KG1 (cell line): ENCODE results near the gene KRT82.

Experiments used
- DNase-seq: peaks from one replicate; lab custom pipeline; 2025; lab: John Stamatoyannopoulos, UW

KRT82 gene

DNA sequence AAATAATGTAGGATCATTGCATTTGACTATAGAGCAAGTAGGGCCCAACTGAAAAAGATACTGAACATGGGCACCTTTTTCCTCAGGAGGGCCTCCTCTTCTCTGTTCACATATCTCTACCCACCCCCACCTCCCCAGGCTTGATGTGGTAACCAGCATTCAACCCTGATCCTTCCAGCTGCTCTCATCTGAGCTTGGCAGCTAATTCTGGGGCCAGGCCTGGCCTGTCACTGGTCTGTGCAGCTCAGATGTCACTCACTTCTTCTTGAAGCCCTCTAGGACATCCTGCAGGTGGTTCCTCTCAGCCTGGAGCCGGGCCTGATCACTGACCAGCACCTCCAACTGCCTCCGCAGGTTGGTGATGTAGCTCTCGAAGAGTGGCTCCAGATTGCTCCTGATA lies 22.8 kb downstream of the KRT82 start:
- no peak for DNase-seq

DNA sequence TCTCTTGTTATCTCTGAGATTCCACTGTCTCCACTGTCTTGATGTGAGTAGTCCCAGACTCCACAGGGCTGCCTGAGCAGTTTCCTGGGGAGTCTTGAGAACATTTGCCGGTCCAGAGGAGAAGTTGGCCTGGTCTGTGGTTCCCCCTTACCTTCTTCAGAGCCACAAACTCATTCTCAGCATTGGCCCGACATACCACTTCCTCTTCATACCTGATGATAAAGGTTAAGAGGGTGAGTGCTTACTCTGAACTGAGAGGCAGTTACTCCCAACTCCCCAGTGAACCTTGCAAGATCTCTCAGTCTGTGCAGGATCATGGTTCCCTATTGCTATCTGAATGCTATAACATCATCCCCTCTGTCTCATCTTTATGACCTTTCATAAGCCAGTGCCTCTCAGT lies 23.3 kb downstream of the KRT82 start:
- no peak for DNase-seq

DNA sequence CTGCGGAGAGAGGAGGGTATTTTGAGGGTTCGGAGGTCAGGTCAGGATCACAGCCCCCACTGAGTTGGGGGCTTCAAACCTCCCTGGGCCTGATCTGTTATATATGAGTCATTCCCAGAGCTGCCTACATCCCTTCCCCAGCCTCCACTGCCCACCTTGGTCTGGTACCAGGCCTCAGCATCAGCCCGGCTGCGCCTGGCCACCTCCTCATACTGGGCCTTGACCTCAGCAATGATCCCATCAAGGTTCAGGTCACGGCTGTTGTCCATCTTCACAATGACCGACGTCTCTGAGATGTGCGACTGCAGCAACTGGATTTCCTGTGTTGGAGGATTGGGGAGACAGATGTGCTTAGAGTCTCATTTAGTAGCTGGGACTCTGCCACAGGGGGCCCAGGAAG lies 24.9 kb downstream of the KRT82 start:
- DNase-seq: no peak

DNA sequence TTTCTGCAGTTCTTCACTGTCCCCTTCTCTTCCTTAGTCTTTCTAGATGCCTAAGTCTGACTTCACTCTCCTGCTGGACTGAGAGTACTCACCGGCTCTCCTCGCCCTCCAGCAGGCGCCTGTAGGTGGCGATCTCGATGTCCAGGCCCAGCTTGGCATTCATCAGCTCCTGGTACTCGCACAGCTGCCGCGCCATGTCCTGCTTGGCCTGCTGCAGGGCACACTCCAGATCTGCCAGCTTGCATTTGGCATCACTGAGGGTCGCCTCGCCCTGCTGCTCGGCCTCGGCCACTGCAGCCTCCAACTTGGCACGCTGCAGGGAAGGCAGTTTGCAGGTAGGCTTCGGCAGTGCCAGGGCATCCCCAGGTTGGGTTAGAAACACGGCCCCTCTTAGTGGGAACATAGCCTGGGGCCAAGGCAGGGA lies 25.9 kb downstream of the KRT82 start:
- no peak for DNase-seq

DNA sequence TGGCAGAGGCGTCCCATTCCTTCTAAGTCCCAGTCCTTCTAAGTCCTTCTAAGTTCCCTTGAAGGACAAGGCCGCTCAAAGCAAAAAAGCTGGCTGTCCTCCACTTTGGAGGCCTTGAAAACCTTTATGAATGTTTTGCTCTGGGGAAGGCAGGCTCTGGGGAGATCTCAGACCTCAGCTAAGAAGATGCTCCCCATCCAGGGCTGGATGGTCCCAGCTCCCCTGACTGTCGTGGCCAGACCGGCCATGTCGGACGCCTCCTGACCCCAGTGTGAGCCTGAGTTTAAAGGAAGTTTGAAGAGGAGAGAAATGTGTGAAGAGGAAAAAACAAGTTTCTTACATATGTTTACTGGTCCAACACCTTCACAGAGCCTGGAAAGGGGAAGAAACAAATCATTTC lies 26.6 kb downstream of the KRT82 start:
- DNase-seq: no peak

DNA sequence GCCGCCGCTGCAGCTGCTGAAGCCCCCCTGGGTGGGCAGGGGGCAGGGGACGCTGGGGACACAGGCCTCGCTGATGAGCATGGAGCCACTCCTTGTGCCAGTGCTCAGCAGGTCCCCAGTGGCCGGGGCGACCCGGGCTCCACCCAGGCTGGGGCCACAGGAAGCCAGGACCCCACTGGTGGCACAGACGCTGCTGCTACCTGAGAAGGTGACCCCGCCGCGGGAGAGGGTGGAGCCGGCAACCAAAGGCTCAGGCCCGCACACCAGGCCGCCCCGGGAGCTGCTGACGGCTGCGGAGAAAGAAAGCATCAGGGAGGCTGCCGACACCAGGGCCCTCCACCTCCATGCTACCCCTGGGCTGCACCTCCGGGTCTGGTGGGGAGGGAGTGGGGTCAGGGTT lies 28.0 kb downstream of the KRT82 start:
- no peak for DNase-seq

DNA sequence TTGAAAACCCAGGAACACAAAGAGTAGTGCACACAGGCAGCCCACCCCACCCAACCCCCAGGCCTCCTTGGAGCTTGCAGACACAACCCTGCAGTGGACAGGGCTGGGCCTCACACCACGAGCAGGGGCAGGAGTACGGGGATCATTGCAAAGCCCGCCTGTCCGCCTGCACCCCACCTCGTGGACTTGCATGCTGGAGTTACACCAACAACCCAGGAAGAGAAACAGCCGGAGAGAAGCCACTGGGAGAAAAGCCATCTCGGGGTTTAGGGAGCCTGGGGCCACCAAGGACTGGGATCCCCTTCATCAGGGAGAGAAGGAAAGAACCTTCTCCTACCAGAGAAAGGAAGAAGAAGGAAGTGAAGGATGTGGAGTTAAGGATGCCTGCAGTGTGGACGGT lies 28.9 kb downstream of the KRT82 start:
- DNase-seq: no peak

DNA sequence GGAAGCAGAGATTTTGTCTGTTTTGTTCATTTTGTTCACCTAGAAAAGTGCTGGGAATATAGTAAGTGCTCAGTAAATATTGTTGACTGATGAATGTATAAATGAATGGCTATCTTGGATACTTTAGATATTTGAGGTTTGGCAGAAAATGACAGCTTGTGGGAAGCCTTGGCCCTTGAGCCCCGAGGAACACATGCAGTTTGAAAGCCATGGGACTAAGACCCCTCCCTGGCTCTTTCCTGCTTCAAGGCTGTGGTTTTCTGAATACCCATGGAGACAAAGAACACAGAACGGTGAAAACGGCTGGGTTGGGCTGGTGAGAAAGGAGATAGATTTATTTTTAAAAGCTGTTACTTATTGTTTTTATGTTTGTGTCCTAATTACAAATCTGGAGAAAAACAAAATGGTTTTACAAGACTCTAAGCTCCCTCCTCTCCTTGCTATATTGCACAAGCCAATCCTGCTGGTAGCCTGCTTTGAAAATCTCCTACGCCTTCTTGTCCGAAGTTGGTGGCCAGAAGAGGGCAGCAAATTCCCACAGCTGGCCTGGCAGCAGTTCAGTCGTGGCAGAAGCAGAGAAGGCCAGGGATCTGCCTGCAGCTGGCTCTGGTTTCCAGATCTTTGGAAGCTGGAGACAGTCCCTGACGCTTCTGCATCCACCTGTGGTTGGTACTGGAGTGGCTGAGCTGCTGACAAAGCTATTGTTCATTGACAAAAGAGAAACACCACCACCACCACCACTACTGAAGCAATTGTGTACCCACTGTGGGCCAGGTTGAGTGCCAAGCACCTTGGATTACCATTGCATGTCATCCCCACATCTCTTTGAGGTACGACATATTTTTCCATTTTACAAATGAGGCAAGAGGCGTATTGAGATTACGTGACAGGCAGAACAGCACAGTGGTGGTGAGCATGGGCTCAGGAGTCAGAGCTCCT lies 33.6 kb downstream of the KRT82 start:
- no peak for DNase-seq

DNA sequence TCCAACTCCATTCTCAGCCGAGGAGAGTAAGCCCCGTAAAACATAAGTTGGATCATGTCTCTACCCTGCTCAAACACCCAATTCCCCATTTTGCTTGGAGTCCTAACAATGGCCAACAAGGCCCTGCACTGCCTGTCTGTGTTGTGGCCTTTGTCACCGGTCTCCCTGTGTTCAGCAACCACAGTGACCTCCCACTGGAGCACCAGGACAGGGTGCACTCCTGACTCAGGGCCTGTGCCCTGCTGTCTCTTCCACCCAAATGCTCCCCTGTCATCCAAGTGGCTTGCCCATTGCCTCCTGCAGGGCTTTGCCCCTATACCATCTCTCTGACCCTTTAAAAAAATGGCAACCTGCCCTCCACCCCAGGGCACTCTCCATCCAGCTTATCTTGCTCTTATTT lies 34.4 kb downstream of the KRT82 start:
- no peak for DNase-seq

DNA sequence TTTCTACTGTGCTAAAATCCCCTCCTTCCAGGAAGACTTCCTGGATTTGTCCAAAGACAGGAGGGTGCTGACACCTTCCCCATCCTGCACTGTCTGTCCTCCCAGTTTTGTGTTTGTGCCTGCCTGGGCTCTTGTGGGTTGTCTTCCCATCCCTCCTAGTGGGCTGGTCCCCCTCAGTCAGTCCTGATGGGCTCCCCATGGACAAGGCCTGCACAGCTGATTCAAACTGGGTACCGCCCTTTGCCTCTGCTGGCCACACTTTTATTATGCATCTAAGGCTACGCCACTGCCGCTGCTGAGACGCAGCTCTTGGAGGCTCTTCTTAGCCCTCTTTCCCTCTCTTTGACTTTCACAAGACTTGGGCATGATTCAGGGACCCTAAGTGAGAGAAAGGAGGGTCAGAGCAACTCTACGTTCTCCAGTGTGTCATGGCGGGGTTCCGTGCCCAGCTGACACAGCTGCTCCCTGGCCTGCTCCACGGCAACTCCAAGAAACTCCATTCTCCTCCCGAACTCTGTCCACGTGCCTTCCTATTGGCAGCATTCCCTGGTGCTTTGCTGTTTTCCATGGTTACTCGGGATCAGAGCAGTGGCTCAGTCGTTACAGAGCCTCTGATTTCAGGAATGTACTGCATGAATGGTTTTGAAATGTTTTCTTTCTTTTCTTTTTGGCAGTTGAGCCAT lies 35.1 kb downstream of the KRT82 start:
- DNase-seq: no peak

DNA sequence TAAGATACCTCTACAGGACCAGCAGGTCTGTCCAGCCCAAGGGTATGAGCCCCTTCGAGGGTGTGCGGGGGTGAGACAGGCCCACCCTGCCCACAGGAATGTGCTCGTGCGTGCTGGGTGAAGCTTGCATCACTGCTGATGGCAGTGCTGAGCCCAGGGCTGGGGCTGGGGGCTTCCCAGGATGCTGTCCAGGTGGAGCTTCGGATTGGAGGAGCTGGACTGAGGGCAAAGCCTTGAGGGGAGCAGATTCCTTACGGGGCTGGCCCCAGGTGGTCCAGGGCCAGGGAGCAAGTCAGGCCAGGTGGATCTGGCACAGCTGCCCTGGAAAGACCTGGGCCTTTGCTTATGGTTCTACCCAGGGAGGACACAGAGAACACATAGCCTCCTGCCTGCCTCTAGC lies 36.3 kb downstream of the KRT82 start:
- no peak for DNase-seq

DNA sequence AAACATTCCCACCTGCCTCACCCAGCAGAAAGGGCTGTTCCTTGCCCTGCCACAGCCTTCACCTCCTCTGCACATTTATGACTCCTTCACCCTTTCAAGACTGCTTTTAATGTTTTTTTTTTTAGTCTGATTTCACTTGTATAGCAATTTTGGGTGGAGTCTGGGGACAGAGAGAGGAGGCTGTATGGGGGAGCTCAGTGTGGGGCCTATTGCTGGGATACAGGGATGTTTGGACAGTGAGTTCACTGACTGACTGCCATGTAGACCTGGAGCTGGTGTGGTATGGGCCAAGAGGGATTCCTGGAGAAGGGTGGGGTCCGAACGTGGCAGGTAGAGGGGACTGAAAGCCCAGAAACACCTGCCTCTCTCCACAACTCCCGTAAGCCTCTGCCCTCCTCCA lies 36.9 kb downstream of the KRT82 start:
- DNase-seq: no peak

DNA sequence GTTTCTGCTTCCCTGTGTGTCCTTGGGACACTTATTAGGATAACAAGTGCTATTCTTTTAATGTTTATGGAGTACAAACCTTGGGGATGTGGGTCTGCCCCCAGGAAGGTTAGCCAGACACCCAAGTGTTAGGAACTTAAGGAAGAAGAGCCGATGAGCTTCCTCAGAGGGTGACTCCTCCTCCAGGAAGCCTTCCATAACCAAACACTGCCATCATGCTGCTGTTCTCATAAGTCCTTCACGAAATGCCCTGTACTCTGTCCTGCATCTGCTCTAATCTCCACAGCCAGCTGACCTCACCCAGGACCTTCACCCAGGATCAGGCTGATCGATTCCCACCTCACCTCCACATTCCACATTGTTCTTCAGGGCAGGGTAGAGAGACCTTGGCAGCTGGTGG lies 37.6 kb downstream of the KRT82 start:
- no peak for DNase-seq

DNA sequence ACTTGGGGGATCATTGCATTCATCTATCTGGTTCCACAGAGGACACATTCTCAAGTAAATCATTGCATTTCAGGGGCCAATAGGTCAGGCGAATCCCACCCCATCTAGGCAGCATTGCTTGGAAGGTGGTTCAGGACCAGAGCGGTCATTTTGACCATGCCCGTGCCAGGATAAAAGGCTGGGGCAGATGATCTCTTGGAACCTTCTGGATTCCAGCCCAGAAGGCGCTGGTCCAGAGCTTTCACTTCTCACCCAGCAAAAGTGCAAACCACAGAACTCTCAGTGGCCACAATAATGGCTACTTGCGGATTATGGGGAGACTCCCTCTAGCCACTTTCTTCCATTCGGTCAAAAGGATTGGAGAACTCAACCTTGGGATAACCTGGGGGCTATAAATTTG lies 38.3 kb downstream of the KRT82 start:
- no peak for DNase-seq

DNA sequence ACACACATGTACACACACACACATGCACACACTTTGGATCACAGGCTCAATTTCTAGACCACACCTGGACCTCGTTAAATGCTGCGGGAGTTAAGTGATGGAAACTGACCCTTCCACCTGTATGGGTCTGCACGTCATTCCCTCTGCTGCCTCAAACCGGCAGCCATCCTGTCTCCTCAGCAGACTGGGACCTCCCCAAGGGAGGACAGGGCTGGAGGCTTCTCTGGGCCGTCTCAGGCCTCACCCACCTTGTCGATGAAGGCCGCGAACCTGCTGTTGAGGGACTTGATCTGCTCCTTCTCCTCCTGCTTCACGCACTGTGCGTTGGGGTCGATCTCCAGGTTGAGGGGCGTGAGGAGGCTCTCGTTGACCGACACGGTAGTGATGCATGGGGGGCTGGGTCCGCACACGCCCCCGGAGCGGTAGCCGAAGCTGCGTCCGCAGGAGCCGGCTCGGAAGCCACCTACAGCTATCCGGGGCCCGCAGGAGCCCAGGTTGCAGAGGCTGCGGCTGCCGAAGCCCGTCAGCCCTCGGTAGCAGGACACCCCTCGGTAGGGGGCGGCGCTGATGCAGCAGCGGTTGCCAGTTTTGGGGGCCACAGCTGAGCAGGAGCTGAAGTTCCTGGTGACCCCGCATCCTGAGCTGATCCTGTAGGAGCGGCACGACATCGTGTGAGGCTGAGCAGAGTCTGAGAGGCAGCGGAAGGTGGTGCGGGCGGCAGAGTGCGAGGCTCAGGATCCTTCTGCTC lies 39.2 kb downstream of the KRT82 start, which contains the start of gene KRT85:
Gene KRT85 (minus strand): TSS at position 744 of the 748 bp plus-strand sequence. CDS start 76 bp downstream, at position 668.
- no peak for DNase-seq

DNA sequence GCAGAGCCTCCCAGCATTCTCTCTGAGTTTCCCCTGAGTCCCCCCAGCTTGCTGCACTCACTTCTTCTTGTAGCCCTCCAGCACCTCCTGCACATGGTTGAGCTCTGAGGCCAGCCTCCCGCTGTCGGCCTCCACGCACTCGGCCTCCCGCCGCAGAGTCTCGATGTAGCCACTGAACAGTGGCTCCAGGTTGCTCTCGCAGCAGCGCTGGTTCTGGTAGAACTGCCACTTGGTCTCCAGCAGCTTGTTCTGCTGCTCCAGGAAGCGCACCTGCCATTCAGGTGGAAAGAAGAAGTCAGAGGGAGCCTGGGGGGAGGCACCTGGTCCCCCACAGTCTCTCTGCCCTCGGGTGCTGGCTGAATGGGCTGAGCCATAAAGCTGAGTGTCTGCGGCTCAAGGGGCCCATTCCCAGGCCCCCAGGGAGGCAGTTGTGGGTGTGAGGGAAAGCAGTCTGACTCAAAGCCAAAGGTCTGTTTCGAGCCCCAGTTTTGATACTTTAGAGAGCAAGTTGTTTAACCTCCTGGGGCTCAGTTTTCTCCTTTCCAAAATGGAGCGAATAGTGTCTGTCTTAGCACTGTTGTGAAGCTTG lies 41.1 kb downstream of the KRT82 start:
- no peak for DNase-seq

DNA sequence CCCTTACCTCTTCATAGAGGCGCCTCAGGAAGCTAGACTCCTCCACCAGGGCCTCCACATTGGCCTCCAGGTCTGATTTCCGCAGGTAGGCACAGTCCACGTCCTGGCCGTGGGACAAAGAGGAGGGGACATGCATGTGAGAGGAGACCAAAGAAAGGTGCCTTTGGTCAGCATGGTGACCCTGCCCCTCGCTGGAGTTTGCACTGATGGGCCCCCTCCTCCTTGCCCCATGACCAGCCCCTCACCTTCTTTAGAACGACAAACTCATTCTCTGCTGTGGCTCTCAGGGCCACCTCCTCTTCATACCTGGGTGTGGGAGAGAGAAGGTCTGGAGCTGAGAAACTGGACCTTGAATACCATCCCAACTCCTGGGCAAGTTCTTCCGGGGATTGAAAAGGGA lies 42.1 kb downstream of the KRT82 start:
- DNase-seq: no peak

DNA sequence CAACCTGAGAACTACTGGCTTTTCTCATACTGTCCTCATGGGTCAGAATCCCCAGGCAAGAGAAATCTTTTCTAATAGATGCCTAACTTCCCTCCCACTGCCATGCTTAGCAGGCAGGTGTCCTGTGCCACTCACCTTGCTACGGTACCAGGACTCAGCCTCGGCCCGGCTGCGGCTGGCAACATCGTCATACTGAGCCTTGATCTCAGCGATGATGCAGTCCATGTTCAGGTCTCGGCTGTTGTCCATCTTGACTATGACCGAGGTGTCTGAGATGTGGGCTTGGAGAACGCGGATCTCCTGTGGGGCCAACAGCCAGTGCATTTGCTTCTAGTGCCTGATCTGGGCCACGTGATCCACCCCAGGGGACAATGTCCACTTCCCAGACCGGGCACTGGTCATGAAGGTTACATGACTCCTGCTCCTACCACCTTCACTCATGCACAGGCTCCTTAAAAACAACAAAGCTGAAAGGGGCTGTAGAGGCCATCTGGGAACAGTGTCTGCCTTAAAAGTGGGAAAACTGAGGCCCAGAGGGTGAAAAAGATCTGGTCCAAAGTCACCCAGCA lies 42.9 kb downstream of the KRT82 start:
- no peak for DNase-seq

DNA sequence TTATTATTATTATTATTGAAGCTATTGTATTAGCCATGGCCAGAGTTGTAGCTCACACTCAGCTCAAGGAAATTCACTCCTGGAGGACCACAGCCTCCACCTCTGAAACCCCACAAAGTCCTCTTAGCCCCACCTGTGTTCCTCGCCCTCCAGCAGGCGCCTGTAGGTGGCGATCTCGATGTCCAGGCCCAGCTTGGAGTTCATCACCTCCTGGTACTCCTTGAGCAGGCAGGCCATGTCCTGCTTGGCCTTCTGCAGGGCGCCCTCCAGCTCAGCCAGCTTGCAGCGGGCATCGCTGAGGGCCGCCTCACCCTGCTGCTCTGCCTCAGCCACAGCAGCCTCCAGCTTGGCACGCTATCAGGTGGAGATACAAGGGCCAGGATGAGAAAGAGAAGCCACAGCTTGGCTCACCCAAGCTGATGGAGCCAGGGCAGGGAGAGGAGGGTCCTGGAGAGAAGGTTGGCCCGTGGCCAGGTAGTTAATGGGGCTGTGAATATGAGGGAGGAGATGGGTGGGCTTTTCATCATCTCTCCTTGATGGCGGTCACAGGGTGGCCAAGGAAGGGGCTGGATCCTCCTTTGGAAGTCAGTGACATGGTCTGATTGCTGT lies 43.9 kb downstream of the KRT82 start:
- no peak for DNase-seq

DNA sequence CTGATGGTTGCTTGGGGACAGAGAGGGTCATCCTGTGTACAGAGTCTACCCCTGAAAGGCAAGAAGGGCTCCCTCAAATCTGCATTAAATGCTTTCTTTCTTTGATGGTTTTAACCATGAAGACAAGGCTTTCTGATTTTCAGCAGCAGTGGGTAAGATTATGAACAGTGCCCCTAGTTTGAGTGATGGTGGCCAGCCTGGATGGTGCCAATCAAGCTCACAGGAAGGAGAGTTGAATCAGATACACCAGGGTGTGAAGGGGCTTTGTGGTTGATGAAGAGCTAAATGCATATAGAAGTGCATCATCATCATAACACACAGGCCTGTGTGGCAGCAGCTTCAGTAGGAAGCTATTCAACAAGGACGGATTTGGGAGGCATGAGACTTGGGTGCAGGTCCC lies 44.6 kb downstream of the KRT82 start:
- no peak for DNase-seq

DNA sequence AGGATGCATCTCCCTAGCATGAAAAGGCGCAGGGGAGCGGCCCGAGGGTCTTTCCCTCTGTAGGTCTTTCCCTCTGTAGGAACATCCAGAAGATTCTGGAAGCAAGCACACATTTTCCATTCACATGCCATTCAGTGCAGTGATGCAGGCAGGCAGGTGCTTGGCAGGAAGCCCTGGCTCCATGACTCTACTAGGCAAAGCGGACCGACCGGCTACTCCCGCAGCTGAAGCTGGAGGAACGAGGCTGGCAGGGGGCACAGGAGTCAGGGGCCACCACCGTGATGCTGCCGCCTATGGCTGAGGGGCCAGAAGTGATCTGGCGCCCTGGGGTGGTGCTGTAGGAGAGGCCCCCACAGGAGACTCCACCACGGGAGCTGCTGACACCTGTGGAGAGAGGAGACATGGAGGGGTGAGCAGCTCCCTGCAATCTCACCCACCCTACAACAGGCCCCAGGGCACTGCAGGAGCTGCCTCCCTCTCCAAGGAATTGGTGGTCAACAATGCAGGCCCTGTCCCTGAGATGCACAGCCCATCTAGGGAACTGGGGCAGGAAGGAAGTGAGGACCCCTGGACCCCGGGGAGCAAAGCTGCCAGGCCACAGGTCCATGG lies 45.4 kb downstream of the KRT82 start:
- DNase-seq: no peak
